HepG2 (cell line): ENCODE data around the gene RABGAP1L. TPM values are rescaled to one million over a fixed set of nuclear protein-coding genes. Genes with fewer than 3 reads are reported as not detected.

Source experiments
- ATAC-seq: fragments of 200-7000 bp; cut with Tn5 transposase; 3 replicates; pipeline ENCODE4 v1.9.1; 2020; ENCODE audit warnings: mild to moderate bottlenecking, moderate library complexity
- BruUV-seq: library from RNA; stranded (reverse); fragments of 400-500 nt; replicated peaks from 2 replicates; lab custom pipeline; 2021; lab: Mats Ljungman, UMichigan
- CTCF ChIA-PET: fragments of 300-600 bp; formaldehyde crosslinking; extraction: SDS; loops from one replicate; lab custom pipeline; 2021; ENCODE audit warnings: low total read pairs, inconsistent platforms, low intra/inter-chr PET ratio; lab: Yijun Ruan, JAX
- POLR2A ChIA-PET: fragments of 350-600 bp; sonication (Branson Sonifier 250); formaldehyde crosslinking; loops from one replicate; lab custom pipeline; 2020; ENCODE audit warnings: antibody characterized with exemption, inconsistent platforms; lab: Yijun Ruan, JAX
- DNase-seq: peaks from one replicate; pipeline ENCODE4 v3.0.0-alpha.2; 2015; ENCODE audit warnings: low spot score
- FAIRE-seq: peaks from 3 replicates; lab custom pipeline; 2011; peaks lifted over from hg19 to GRCh38; lab: Jason Lieb, UNC
- H2AFZ ChIP-seq: one replicate; pipeline ENCODE4 v1.6.1; 2011; ENCODE audit warnings: low read length, inconsistent platforms
- H3K27ac ChIP-seq: fragments of 300-600 bp; 3 replicates; pipeline ENCODE4 v1.8.0; 2011; ENCODE audit warnings: mixed run types, mild to moderate bottlenecking, mixed read lengths, low read length, inconsistent platforms; ENCODE audit not compliant: insufficient read depth; ENCODE audit errors: extremely low read length
- H3K27me3 ChIP-seq, 2 experiments: fragments of 200-600 bp in 1 of 2; 2 replicates in 1 of 2; 3 replicates in 1 of 2; pipeline versions ENCODE4 v1.6.0 to v1.8.0; 2011; ENCODE audit warnings: low read length in 2 of 2, mild to moderate bottlenecking in 2 of 2, moderate library complexity in 2 of 2, inconsistent platforms in 1 of 2; ENCODE audit not compliant: insufficient read depth in 2 of 2, control insufficient read depth in 1 of 2
- H3K36me3 ChIP-seq, 2 experiments: fragments of 200-600 bp in 1 of 2; replicated peaks in 1 of 2; 2 replicates in 1 of 2; 3 replicates in 1 of 2; pipeline versions ENCODE4 v1.5.1 to v1.8.0; 2011; ENCODE audit warnings: low read length in 2 of 2, inconsistent platforms in 1 of 2; ENCODE audit not compliant: insufficient read depth in 2 of 2, control insufficient read depth in 1 of 2
- H3K4me1 ChIP-seq: 2 replicates; pipeline ENCODE4 v1.5.1; 2012; ENCODE audit warnings: low read length, inconsistent platforms; ENCODE audit not compliant: insufficient read depth
- H3K4me2 ChIP-seq: 2 replicates; pipeline ENCODE4 v1.6.0; 2011; ENCODE audit warnings: low read depth, low read length, inconsistent platforms
- H3K4me3 ChIP-seq, 3 experiments: fragments of 200-600 bp in 1 of 3; sonication (generic), shearing (Covaris generic) in 1 of 3; replicated peaks in 1 of 3; 2 replicates each; pipeline ENCODE4 v1.5.1; 2011 to 2016; ENCODE audit warnings: low read length in 3 of 3, inconsistent platforms in 2 of 3, low read depth in 2 of 3, mild to moderate bottlenecking in 2 of 3, control low read depth in 1 of 3, mixed read lengths in 1 of 3; ENCODE audit not compliant: insufficient read depth in 1 of 3
- H3K79me2 ChIP-seq: one replicate; pipeline ENCODE4 v1.6.1; 2011; ENCODE audit warnings: low read length, inconsistent platforms; ENCODE audit not compliant: insufficient read depth
- H3K9ac ChIP-seq: 2 replicates; pipeline ENCODE4 v1.6.0; 2011; ENCODE audit warnings: mild to moderate bottlenecking, low read depth, low read length, inconsistent platforms; ENCODE audit not compliant: insufficient read depth
- H3K9me3 ChIP-seq: 2 replicates; pipeline ENCODE4 v1.5.1; 2012; ENCODE audit warnings: mild to moderate bottlenecking, low read length
- H4K20me1 ChIP-seq: 2 replicates; pipeline ENCODE4 v1.6.0; 2011; ENCODE audit warnings: inconsistent platforms, mild to moderate bottlenecking, low read length, moderate library complexity; ENCODE audit not compliant: insufficient read depth
- BHLHE40 ChIP-seq: IDR thresholded peaks from 2 replicates; pipeline ENCODE4 v1.6.1; 2011; ENCODE audit warnings: low read length, improper control_type of control experiment
- CREBL2 ChIP-seq: sonication (generic); formaldehyde crosslinking; IDR thresholded peaks from 2 replicates; pipeline ENCODE4 v1.8.1; 2023; ENCODE audit warnings: missing genetic modification reagents, mild to moderate bottlenecking, borderline replicate concordance
- CTCF ChIP-seq: sonication (generic); formaldehyde crosslinking; IDR thresholded peaks from 2 replicates; pipeline ENCODE4 v1.5.0; 2020; ENCODE audit warnings: mild to moderate bottlenecking, missing genetic modification reagents, moderate library complexity
- DRAP1 ChIP-seq: IDR thresholded peaks from 2 replicates; pipeline ENCODE4 v1.6.1; 2016; ENCODE audit warnings: missing genetic modification reagents, missing compliant biosample characterization
- IRF1 ChIP-seq: sonication (generic); formaldehyde crosslinking; IDR thresholded peaks from 2 replicates; pipeline ENCODE4 v1.4.0; 2020; ENCODE audit warnings: low read depth, mild to moderate bottlenecking, missing genetic modification reagents
- MYC ChIP-seq: sonication (generic); formaldehyde crosslinking; IDR thresholded peaks from 2 replicates; pipeline ENCODE4 v1.9.0; 2021; ENCODE audit warnings: missing genetic modification reagents, borderline replicate concordance
- NR2C2 ChIP-seq: sonication (generic); formaldehyde crosslinking; IDR thresholded peaks from 2 replicates; pipeline ENCODE4 v1.4.0; 2020; ENCODE audit warnings: missing genetic modification reagents, mild to moderate bottlenecking, moderate library complexity, borderline replicate concordance
- ONECUT2 ChIP-seq: sonication (generic); formaldehyde crosslinking; IDR thresholded peaks from 2 replicates; pipeline ENCODE4 v1.4.0; 2020; ENCODE audit warnings: missing genetic modification reagents
- PHB2 ChIP-seq: fragments of 450-650 bp; IDR thresholded peaks from 2 replicates; pipeline ENCODE4 v1.6.1; 2018; ENCODE audit not compliant: partially characterized antibody
- PHF5A ChIP-seq: IDR thresholded peaks from one replicate; pipeline ENCODE4 v1.6.1; 2018; ENCODE audit warnings: low read depth, missing genetic modification reagents; ENCODE audit not compliant: unreplicated experiment
- PPARG ChIP-seq: conservative IDR thresholded peaks from 2 replicates; pipeline ENCODE4 v1.6.1; 2016; ENCODE audit warnings: missing biosample characterization, missing genetic modification reagents
- TEAD3 ChIP-seq: optimal IDR thresholded peaks from 2 replicates; pipeline ENCODE3; 2016; ENCODE audit warnings: borderline replicate concordance
- ZFP36 ChIP-seq: fragments of 150-350 bp; IDR thresholded peaks from 2 replicates; pipeline ENCODE4 v1.6.1; 2018; ENCODE audit warnings: borderline replicate concordance, low read length, low read depth; ENCODE audit not compliant: partially characterized antibody
- ZNF142 ChIP-seq: sonication (generic); formaldehyde crosslinking; IDR thresholded peaks from 2 replicates; pipeline ENCODE4 v1.4.0; 2020; ENCODE audit warnings: missing genetic modification reagents
- ZNF263 ChIP-seq: sonication (generic); formaldehyde crosslinking; IDR thresholded peaks from 2 replicates; pipeline ENCODE4 v1.4.0; 2020; ENCODE audit warnings: missing genetic modification reagents
- ZZZ3 ChIP-seq: sonication (generic); formaldehyde crosslinking; IDR thresholded peaks from 2 replicates; pipeline ENCODE4 v1.4.0; 2020; ENCODE audit warnings: missing genetic modification reagents, mild to moderate bottlenecking, borderline replicate concordance
- WGBS: methylation state at CpG from one replicate; pipeline ENCODE4 v1.1.6; 2017; ENCODE audit warnings: low lambda C conversion rate; 5-methylcytosine and 5-hydroxymethylcytosine counted together
- in situ Hi-C: cut with HindIII; loops from 2 replicates; pipeline ENCODE4 v1.10.0; 2017; ENCODE audit warnings: low pct_unique_long_range_greater_than_20kb; ENCODE audit not compliant: extremely low pct_ligation_motif_present
- intact Hi-C: fragments of 100-400 bp; cut with micrococcal nuclease; formaldehyde crosslinking; loops from one replicate; pipeline ENCODE4 v1.10.0; 2022; ENCODE audit not compliant: unreplicated experiment
- polyA plus RNA-seq, 8 experiments: library from polyadenylated mRNA; depleted of rRNA in 3 of 8; stranded (reverse) in 7 of 8; unstranded in 1 of 8; fragments of >200 nt; fragmentation: Illumina TruSeq in 4 of 8; extraction: Trizol in 4 of 8; gene quantifications; 2 replicates each; pipeline versions ENCODE4 v1.2.1 to v1.2.3, GENCODE V29; 2011 to 2016; ENCODE audit warnings: low read depth in 4 of 8, missing spikeins in 1 of 8, mixed read lengths in 1 of 8; ENCODE audit not compliant: insufficient read depth in 1 of 8
- total RNA-seq, 5 experiments: library from RNA; depleted of rRNA; stranded (reverse); fragments of >200 nt; fragmentation: Illumina TruSeq; extraction: Trizol; gene quantifications; 2 replicates each; pipeline ENCODE4 v1.2.3, GENCODE V29; 2016; ENCODE audit warnings: low read depth in 1 of 5

The RABGAP1L gene
- total and polyA plus RNA-seq, 2 of the 13 experiments (the other 11 are each of a cell fraction or from before 2014, with no cell fraction given), result 7.9 to 22.6 TPM

GRCh38 chr1:174230399-174230798 is 71.1 kb downstream of the RABGAP1L start (continued):
- TF ChIP-seq ZZZ3 (CRISPR knock-in tag), result no peak
- TF ChIP-seq PHB2, result no peak
- TF ChIP-seq ZNF263 (CRISPR knock-in tag), result no peak
- no peak for TF ChIP-seq BHLHE40
- no peak for TF ChIP-seq PHF5A (CRISPR knock-in tag)
- TF ChIP-seq ONECUT2, result no peak
- TF ChIP-seq CREBL2 (CRISPR knock-in tag), result no peak
- no peak for TF ChIP-seq CTCF

GRCh38 chr1:174232761-174233160 is 73.4 kb downstream of the RABGAP1L start:
- intact Hi-C loops (no loop called here), in situ Hi-C loops (no loop called here)
- Histone ChIP-seq H4K20me1 (no peaks in the 10 kb centered on the region), H3K79me2 (no peaks in the 10 kb centered on the region), H3K9ac (no peak overlapping the region), H2AFZ (no peak overlapping the region), H3K4me2 (no peak overlapping the region), H3K27me3 (no peaks in the 10 kb centered on the region), H3K9me3 (no peaks in the 10 kb centered on the region), H3K36me3 (no peaks in the 10 kb centered on the region), H3K4me1 (no peaks in the 10 kb centered on the region), H3K4me3 (no peak overlapping the region), H3K27ac (no peak overlapping the region)
- no peak for DNase-seq
- 93% methylated on average over 3 of the region's 3 CpGs for WGBS
- ChIA-PET CTCF (no interaction called here), POLR2A (no interaction called here)
- FAIRE-seq, result no peak
- ATAC-seq, result no peak
- no TSS peak for BruUV-seq
- TF ChIP-seq DRAP1 (CRISPR knock-in tag), result no peak
- no peak for TF ChIP-seq IRF1 (CRISPR knock-in tag)
- TF ChIP-seq ZNF142 (CRISPR knock-in tag), result no peak
- no peak for TF ChIP-seq NR2C2 (CRISPR knock-in tag)
- TF ChIP-seq PPARG (CRISPR knock-in tag), result no peak
- TF ChIP-seq ZFP36, result no peak
- no peak for TF ChIP-seq MYC (CRISPR knock-in tag)
- TF ChIP-seq TEAD3 (CRISPR knock-in tag), result no peak
